Subcutaneous adipose tissue (tissue), 4 donors: ENCODE data around the gene STARD9. TPM values are rescaled to one million over a fixed set of nuclear protein-coding genes. Genes with fewer than 3 reads are reported as not detected.

ENCODE experiments used
- CTCF ChIP-seq: fragments of 450-650 bp; IDR thresholded peaks from one replicate; pipeline ENCODE4 v1.5.1; 2016; ENCODE audit warnings: low read depth, mild to moderate bottlenecking, control low read depth, antibody characterized with exemption, moderate library complexity
- total RNA-seq, 4 donors: library from RNA; depleted of rRNA; stranded (reverse); fragments of >200 nt; gene quantifications; one replicate each; pipeline ENCODE4 v1.1.0, GENCODE V29; 2016

Gene STARD9
- total RNA-seq, 4 donors from 2014 or later: 25.6 to 79.5 (median 39.8) TPM

GRCh38 chr15:42750306-42750705, 174.9 kb downstream of the STARD9 start:
- TF ChIP-seq CTCF: no peak

- no peak for TF ChIP-seq CTCF
Observed at GRCh38 chr15:42759093-42759492, 183.7 kb downstream of the STARD9 start.

GRCh38 chr15:42760759-42761158, 185.4 kb downstream of the STARD9 start:
- TF ChIP-seq CTCF: no peak

Other genes starting within 250 kb of the STARD9 start
- 10 to 100 TPM in 3 of 4 donors, 1 to 10 TPM in 1; 8.2 to 22.4 (median 13.6) TPM for gene CAPN3, start 216.1 kb upstream of the STARD9 start, total RNA-seq
- 100 to 1,000 TPM; 109 to 166 (median 156) TPM for gene ZNF106, start 84.5 kb upstream of the STARD9 start, total RNA-seq
- gene SNAP23, start 80.0 kb upstream of the STARD9 start, total RNA-seq: 10 to 100 TPM; 76.5 to 98.6 (median 97.2) TPM
- gene LRRC57, start 26.8 kb upstream of the STARD9 start, total RNA-seq: 10 to 100 TPM; 15.9 to 29.0 (median 21.2) TPM
- gene HAUS2, start 26.8 kb upstream of the STARD9 start, total RNA-seq: 10 to 100 TPM; 17.3 to 37.8 (median 33.0) TPM
- gene CDAN1, start 161.5 kb downstream of the STARD9 start, total RNA-seq: 10 to 100 TPM in 2 of 4 donors, 1 to 10 TPM in 2; 5.2 to 16.0 (median 9.2) TPM